Skeletal muscle satellite cell (primary cell): ENCODE data around the gene UQCRC1.

ENCODE experiments used
- H3K27me3 ChIP-seq: 2 replicates; pipeline ENCODE4 v1.7.0; 2013; ENCODE audit warnings: low read length; ENCODE audit not compliant: control insufficient read depth, insufficient read depth
- H3K36me3 ChIP-seq: 2 replicates; pipeline ENCODE4 v1.7.0; 2013; ENCODE audit warnings: mild to moderate bottlenecking, control low read depth, low read length; ENCODE audit not compliant: insufficient read depth
- H3K4me1 ChIP-seq: 2 replicates; pipeline ENCODE4 v1.7.0; 2013; ENCODE audit warnings: low read length; ENCODE audit not compliant: control insufficient read depth, insufficient read depth
- H3K4me2 ChIP-seq: 2 replicates; pipeline ENCODE4 v1.7.0; 2013; ENCODE audit warnings: mild to moderate bottlenecking, low read length
- H3K4me3 ChIP-seq: 2 replicates; pipeline ENCODE4 v1.7.0; 2013; ENCODE audit warnings: low read length
- H3K9ac ChIP-seq: 2 replicates; pipeline ENCODE4 v1.7.0; 2013; ENCODE audit warnings: mild to moderate bottlenecking, low read depth, low read length, moderate library complexity
- H3K9me3 ChIP-seq: replicated peaks from 2 replicates; pipeline ENCODE4 v1.7.0; 2013; ENCODE audit warnings: mild to moderate bottlenecking, control low read depth, low read length

The UQCRC1 gene

GRCh38 chr3:48567500-48567899 lies 41.9 kb downstream of the UQCRC1 start:
- no peak overlapping the region for H3K4me3 ChIP-seq
- no peak overlapping the region for H3K9ac ChIP-seq
- H3K4me2 ChIP-seq = no peak overlapping the region
- H3K4me1 ChIP-seq = peaks cover 43% of the 10 kb centered on the region
- H3K36me3 ChIP-seq = peaks cover 3% of the 10 kb centered on the region
- H3K27me3 ChIP-seq = no peaks in the 10 kb centered on the region
- H3K9me3 ChIP-seq = no peaks in the 10 kb centered on the region

DNA sequence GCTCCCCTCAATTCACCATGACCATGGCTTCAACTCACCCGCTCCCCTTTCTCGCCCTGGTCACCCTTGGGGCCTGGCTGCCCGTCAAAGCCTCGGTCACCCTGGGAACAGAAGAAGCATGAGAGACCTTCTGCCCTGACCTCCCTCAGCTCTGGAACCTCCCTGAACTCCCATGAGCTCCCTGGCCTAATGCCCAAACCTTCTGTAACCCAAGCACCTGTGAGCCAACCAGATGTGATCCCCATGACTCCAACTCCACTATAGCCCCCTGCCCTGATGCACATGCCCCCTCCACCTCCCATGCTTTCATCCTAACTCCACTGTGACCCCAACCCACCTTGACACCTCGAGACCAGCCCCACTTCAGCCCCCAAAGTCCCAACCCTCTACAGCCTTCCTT lies 42.4 kb downstream of the UQCRC1 start:
- no peaks in the 10 kb centered on the region for H3K9me3 ChIP-seq
- H3K9ac ChIP-seq = no peak overlapping the region
- H3K4me1 ChIP-seq = peaks cover 43% of the 10 kb centered on the region

GRCh38 chr3:48566401-48566760 lies 43.1 kb downstream of the UQCRC1 start:
- no peak overlapping the region for H3K4me3 ChIP-seq
- H3K4me1 ChIP-seq = peaks cover 49% of the 10 kb centered on the region
- H3K9me3 ChIP-seq = no peaks in the 10 kb centered on the region
- no peaks in the 10 kb centered on the region for H3K36me3 ChIP-seq
- no peaks in the 10 kb centered on the region for H3K27me3 ChIP-seq
- H3K4me2 ChIP-seq = no peak overlapping the region
- no peak overlapping the region for H3K9ac ChIP-seq

More for the DNA sequence above, 42.4 kb downstream of the UQCRC1 start:
- no peak overlapping the region for H3K4me3 ChIP-seq
- H3K27me3 ChIP-seq = no peaks in the 10 kb centered on the region
- H3K36me3 ChIP-seq = peaks cover 3% of the 10 kb centered on the region
- no peak overlapping the region for H3K4me2 ChIP-seq

- Histone ChIP-seq H3K36me3 (no peaks in the 10 kb centered on the region), H3K9me3 (no peaks in the 10 kb centered on the region), H3K4me3 (peak overlapping the region; percentile 36), H3K4me2 (peak overlapping the region; percentile 44), H3K4me1 (peaks cover 55% of the 10 kb centered on the region), H3K27me3 (no peaks in the 10 kb centered on the region), H3K9ac (peak overlapping the region; percentile 37)
Measured at GRCh38 chr3:48565591-48566400, 43.6 kb downstream of the UQCRC1 start.

DNA sequence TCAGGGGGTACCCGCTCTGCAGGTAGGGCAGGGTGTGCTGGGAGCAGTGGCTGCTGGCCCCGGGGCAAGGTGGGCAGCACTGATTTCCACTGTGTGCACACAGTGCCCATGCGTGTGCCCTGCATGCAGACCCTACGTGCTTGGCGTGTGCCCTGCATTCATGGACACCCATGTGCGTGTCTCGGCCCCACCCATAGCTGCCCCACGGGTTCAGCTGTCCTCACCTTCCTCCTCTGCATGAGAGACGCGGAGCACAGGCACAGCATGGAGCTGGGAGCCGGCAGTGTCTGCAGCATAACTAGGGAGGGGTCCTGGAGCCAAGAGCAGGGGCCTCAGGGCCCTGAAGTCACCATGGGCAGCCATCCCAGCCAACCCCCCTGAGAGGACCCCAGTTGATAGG lies 44.3 kb downstream of the UQCRC1 start:
- Histone ChIP-seq H3K36me3 (no peaks in the 10 kb centered on the region), H3K4me1 (peaks cover 61% of the 10 kb centered on the region), H3K27me3 (no peaks in the 10 kb centered on the region), H3K4me2 (no peak overlapping the region), H3K9ac (peak overlapping the region; percentile 37), H3K9me3 (no peaks in the 10 kb centered on the region), H3K4me3 (no peak overlapping the region)

- H3K4me2 ChIP-seq = no peak overlapping the region
- H3K9ac ChIP-seq = peak overlapping the region; percentile 78
- no peaks in the 10 kb centered on the region for H3K36me3 ChIP-seq
- H3K9me3 ChIP-seq = no peaks in the 10 kb centered on the region
- H3K27me3 ChIP-seq = no peaks in the 10 kb centered on the region
- no peak overlapping the region for H3K4me3 ChIP-seq
- peaks cover 66% of the 10 kb centered on the region for H3K4me1 ChIP-seq
Measured at GRCh38 chr3:48564667-48565066, 44.8 kb downstream of the UQCRC1 start.

GRCh38 chr3:48564022-48564421 lies 45.4 kb downstream of the UQCRC1 start:
- H3K4me1 ChIP-seq = peaks cover 73% of the 10 kb centered on the region
- H3K27me3 ChIP-seq = no peaks in the 10 kb centered on the region
- H3K9me3 ChIP-seq = no peaks in the 10 kb centered on the region
- H3K9ac ChIP-seq = peak overlapping the region; percentile 78
- H3K4me2 ChIP-seq = peak overlapping the region; percentile 59
- peak overlapping the region; percentile 29 for H3K4me3 ChIP-seq
- no peaks in the 10 kb centered on the region for H3K36me3 ChIP-seq

GRCh38 chr3:48563382-48563918 lies 46.0 kb downstream of the UQCRC1 start, which contains the start of gene UCN2:
UCN2 (minus strand) TSS chr3:48563781; CDS start chr3:48563124, 657 bp downstream.
- no peaks in the 10 kb centered on the region for H3K9me3 ChIP-seq
- H3K4me2 ChIP-seq = peak within 1 kb of the TSS; percentile 59
- H3K4me3 ChIP-seq = peak within 1 kb of the TSS; percentile 29
- peak within 1 kb of the TSS; percentile 78 for H3K9ac ChIP-seq
- no peaks in the 10 kb centered on the region for H3K36me3 ChIP-seq
- H3K4me1 ChIP-seq = peaks cover 77% of the 10 kb centered on the region
- no peaks in the 10 kb centered on the region for H3K27me3 ChIP-seq

DNA sequence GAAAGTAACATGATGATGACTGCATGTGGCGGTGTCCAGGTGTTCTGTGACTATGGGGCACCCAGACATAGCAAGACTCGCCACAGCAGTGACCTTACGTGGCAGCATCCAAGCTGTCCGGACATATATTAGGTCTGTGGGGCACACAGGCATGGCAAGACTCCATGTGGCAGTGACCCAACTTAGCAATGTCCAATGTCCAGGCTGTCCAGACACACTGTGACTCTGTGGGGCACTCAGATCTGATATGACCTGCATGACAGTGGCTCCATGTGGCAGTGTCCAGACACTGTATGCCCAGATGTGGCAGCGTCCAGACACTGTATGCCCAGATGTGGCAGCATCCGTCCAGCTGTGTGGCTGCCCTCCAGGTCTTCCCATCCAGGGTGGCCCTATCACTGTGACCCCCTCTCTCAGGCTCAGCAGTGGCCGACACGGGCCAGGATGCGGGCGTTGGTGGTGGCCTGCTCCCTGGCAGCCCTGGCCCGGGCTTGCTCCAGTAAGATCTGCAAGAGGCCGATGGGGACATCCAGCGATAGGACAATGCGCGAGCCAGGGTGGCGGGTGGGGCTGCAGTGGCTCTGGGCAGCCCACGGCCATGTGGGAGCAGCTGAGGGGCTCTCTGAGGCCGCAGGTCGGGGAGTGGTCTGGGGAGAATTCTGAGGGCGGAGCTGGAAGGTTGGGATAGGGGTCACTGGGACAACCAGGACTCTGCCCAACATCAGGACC lies 46.9 kb downstream of the UQCRC1 start:
- H3K4me1 ChIP-seq = peaks cover 86% of the 10 kb centered on the region

DNA sequence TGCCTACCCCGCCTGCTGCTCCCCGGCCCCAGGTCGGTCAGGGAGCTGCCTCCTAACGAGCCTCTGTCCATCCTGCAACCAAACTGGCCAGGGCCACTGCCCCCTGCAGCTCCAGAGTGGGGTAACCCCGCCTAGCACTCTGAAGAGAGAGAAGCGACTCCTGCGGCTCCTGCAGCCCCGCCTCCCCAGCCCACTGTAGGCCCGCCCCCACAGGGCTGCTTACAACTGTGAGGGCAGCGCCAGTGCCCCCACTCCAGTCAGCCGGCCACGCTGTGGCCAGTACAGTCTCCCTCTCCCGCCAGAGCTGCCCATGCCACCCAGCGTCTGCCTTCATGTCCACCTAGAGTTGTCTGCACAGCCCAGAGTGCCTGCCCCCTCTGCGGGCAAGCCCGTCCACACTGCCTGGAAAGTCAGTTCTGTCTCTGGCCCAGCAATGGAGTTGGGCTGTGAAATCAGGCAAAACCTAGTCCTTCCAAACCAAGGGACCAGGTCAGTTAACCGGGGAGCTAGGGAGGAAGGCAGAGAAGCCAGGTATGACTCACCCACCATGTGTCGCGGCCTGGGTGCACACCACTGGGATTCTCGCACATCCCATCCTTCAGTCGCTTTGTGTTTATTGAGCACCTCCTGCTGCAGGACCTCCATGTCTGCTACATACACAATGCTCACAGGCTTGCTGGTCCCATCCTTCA lies 48.3 kb downstream of the UQCRC1 start:
- no peaks in the 10 kb centered on the region for H3K27me3 ChIP-seq
- peak overlapping the region; percentile 59 for H3K9ac ChIP-seq
- peak overlapping the region; percentile 57 for H3K4me3 ChIP-seq
- peaks cover 86% of the 10 kb centered on the region for H3K4me1 ChIP-seq
- no peaks in the 10 kb centered on the region for H3K9me3 ChIP-seq
- no peaks in the 10 kb centered on the region for H3K36me3 ChIP-seq
- peak overlapping the region; percentile 76 for H3K4me2 ChIP-seq

More for the DNA sequence above, 46.9 kb downstream of the UQCRC1 start:
- Histone ChIP-seq H3K27me3 (no peaks in the 10 kb centered on the region), H3K9ac (no peak overlapping the region), H3K4me2 (no peak overlapping the region), H3K36me3 (no peaks in the 10 kb centered on the region), H3K9me3 (no peaks in the 10 kb centered on the region), H3K4me3 (no peak overlapping the region)

- Histone ChIP-seq H3K4me3 (peak overlapping the region; percentile 57), H3K27me3 (no peaks in the 10 kb centered on the region), H3K4me1 (peaks cover 84% of the 10 kb centered on the region), H3K4me2 (peak overlapping the region; percentile 76), H3K9ac (peak overlapping the region; percentile 59), H3K36me3 (no peaks in the 10 kb centered on the region), H3K9me3 (no peaks in the 10 kb centered on the region)
Measured at GRCh38 chr3:48560648-48561018, 48.8 kb downstream of the UQCRC1 start.
